GM20431 (cell line): ENCODE data around the gene RUNX1.

Experiments
- in situ Hi-C: fragments of 300-500 bp; cut with MseI, MboI; formaldehyde crosslinking; loops from one replicate; pipeline ENCODE4 v1.15.0; 2020; ENCODE audit warnings: low sequenced_read_pairs; ENCODE audit not compliant: unreplicated experiment

RUNX1 gene

GRCh38 chr21:35021546-35021945 is 27.6 kb downstream of the RUNX1 start:
- in situ Hi-C loops, result no loop called here

- in situ Hi-C loops, result no loop called here
These were observed 28.2 kb downstream of the RUNX1 start for GRCh38 chr21:35020902-35021301.

DNA sequence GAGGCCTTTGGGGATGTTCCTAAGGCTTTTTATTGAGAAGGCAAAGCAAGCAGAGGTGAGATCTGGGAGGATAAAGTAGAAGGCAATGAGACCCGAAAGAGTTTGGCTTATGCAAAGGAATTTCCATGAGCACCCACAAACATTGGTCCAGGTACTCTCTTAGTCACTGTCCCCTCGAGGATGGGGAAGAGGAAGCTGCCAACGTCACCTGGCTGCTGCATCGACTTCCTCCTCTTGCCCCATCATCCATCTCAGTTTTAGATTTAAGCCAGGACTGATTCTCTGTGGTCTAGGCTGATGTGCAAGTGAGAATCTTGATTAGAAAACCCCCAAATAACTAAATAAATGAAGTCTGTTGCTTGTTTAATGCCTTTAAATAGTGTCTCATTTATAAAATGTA is 28.7 kb downstream of the RUNX1 start:
- in situ Hi-C loops, result no loop called here

DNA sequence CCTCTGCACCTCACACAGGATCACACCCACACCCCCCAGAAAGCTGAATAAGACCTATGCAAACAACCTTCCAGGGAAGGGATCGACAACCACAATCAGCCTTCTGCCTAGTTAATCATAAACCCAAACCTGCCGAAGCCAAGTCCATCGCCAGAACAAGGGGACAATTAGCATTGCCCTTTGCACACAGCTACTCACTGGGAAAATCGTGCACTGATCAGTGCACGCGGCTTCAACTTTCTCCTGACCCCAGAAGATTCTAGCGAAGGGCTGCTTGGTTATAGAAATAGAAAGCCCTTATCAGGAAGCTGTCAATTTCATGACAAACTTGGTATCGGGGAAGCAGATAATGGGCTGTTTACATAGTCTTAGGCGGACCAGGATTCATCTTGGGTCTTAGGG is 29.5 kb downstream of the RUNX1 start:
- in situ Hi-C loops, result no loop called here

GRCh38 chr21:35017256-35017655 is 31.8 kb downstream of the RUNX1 start:
- in situ Hi-C loops, result no loop called here

DNA sequence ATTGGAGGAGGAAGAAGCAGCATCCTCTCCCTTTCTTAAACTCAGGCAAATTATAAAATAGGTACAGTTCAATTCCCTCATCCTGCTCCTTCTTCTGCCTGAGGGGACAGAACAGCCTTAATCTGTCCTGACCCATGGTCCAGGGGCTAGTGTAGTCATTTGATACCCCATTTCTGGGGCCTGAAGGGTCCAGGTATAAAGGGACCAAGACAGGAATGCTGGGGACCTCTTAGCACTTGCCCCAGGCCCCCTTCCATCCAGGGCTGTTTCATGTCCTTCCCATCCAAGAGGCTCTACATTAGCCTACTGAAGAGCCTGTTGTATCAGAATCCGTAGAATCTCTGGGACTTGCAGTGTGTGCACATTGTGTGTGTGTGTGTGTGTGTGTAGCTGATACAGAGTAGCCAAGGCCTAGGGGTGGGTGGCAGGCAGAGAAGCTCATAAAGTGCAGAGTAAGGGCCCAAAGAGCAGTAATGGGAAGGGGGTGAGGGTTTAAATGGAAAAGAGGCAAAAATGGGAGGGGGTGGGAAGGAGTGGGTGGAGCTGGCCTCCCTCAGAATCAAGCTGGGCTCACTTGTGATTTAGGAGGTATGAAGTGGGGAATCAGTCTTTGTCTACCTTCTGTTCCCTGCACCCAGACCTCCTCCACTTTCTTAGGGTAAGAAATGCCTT is 32.4 kb downstream of the RUNX1 start:
- in situ Hi-C loops, result no loop called here

GRCh38 chr21:35016071-35016470 is 33.0 kb downstream of the RUNX1 start:
- in situ Hi-C loops, result no loop called here

DNA sequence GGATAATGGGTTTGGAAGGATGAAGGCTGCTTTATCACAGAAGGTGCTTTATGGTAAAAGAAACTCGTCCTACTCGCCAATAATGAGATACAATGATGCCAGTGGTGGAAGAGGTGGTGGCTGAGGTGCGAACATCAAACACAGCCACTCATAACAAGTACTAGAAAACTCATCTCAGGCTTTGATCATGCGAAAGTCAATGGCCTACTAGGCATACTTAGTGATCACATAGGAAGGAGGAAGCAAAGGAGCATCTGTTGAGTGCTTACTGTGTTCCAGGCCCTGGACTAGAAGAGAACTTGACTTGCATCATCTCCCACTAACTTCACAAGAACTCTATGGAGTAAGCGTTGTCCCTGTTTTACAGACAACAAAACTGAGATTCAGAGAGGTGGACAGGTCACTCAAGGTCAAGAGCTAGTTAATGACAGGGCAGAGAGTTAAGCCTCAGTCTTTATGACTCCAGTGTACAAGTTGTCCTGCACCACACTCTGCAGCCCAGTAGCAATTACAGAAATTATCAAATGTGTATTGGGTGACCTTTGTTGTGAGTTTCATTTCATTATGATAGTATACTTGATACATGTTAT is 33.6 kb downstream of the RUNX1 start:
- in situ Hi-C loops, result no loop called here

DNA sequence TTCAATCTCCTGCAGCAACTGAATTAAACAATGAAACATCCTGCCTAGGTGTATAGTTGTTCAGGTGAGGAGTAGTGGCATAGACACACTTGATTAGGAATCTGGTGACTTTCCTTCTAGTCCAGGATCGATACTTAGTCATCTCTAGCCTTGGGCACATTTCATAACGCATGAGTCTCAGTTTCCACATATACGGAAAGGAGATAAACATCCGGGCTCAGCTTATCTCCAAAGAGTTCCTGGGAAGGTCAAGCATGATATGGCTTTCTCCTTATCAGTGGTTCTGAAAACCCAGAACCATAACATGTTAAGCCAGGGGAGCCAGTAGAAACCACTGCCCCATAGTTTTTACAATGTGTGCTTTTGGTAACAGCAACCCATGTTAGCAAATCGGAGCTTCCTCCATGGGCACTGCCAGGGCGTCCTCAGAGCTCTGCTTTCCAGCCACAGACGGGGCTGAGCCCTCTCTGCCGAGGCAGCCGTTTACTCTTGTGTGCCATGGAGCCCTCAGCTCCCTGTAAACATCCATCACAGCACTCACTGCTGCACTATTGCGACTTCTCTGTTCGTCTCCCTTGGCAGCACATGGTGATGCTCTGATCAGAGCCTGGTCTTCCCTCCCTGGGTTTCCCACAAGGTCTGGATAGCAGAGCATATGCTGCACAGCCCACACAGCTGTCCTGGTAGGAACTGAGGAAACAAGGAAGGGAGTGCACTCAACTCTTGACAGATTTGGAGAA is 34.6 kb downstream of the RUNX1 start:
- in situ Hi-C loops, result no loop called here

- in situ Hi-C loops, result no loop called here
These were observed 37.4 kb downstream of the RUNX1 start for GRCh38 chr21:35011681-35012080.

DNA sequence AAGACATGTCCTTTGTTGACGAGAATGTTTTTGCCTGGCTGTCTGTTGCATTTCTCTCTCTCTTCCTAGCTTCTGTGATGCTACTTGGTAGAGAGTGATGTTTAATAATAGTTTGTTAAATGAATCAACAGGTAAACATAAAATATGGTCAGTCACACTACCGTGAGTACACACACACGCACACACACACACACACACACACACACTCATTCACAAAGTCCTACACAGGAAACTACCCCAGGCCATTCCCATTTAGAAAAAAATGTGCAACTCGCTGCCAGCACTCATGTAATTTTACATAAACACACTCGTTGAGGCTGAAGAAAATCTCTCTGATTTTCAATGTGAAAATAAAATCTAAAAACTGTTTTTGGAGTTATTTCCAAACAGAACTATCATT is 38.7 kb downstream of the RUNX1 start:
- in situ Hi-C loops, result no loop called here

DNA sequence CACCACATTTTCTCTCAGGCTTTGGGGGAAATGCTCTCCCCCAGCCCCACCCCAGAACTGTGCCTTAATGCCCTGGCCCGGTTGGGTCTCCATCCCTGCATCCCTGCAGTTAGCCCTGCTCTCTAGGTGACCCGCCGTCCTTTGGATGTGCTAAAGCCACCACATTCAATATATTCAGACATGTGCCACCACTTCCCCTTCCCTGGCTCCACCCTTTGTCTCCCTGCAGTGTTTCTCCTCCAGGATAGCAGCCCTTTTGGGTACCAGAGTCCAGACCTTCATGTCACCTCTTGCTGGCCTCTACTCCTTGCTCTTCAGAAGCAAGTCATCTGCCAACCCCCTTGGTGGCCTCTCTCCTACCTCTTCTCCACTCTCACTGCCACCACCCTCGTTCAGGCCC is 41.8 kb downstream of the RUNX1 start:
- in situ Hi-C loops, result no loop called here

DNA sequence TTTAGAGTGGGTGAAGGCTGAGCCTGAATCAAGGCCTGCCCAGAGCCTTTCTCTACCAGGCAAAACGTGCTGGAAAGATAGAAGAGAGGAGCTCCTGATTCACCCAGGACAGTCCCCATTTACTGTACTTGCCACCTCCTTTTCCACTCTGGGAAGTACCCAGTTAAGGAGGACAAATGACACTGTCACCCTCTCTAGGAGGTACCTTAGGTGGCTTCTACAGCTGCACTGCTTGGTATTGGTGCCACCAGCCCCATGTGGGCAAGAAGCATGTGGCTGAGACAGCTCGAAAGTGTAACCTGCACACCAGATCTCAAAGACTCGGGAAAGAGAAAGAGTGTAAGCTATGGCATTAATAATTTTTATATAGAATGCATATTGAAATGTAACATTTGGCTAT is 42.3 kb downstream of the RUNX1 start:
- in situ Hi-C loops, result no loop called here

DNA sequence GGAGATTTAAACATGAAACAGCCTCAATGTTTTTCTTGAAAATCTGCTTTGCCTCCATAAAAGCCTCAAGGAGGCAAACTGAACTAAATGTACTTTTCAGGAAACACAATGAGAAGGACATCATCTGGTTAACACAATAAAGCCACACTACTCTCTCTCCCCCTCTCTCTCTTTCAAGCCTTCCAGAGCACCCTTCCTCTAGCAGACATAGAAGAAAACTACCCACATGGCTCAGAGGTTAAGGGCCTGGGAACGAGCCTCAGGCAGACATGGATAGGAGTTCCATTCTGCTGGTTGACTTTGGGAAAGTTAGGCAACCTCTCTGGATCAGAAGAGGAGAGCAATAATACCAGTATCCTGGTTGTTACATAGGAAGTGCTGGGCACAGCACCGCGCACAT is 42.9 kb downstream of the RUNX1 start:
- in situ Hi-C loops, result no loop called here

GRCh38 chr21:35005560-35006224 is 43.4 kb downstream of the RUNX1 start:
- in situ Hi-C loops, result no loop called here

GRCh38 chr21:35005077-35005476 is 44.0 kb downstream of the RUNX1 start:
- in situ Hi-C loops, result no loop called here

DNA sequence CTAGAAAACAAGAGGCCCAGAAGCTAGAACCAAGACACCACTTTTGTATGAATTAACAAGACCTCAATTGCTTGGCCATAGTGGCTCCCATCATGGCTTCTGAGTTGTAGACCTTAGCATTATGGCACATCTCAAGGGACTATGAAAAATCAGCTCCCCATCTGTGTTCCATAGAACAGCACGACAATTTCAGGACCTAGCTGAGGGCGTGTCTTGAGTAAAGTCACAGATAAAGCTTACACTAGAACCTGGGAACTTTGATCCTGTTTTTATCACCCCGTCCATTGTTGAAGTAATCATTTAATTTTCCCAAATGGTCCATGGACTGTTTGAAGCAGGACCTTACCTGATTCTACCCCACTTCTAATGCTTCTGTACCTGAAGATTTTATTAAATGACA is 44.8 kb downstream of the RUNX1 start:
- in situ Hi-C loops, result no loop called here

DNA sequence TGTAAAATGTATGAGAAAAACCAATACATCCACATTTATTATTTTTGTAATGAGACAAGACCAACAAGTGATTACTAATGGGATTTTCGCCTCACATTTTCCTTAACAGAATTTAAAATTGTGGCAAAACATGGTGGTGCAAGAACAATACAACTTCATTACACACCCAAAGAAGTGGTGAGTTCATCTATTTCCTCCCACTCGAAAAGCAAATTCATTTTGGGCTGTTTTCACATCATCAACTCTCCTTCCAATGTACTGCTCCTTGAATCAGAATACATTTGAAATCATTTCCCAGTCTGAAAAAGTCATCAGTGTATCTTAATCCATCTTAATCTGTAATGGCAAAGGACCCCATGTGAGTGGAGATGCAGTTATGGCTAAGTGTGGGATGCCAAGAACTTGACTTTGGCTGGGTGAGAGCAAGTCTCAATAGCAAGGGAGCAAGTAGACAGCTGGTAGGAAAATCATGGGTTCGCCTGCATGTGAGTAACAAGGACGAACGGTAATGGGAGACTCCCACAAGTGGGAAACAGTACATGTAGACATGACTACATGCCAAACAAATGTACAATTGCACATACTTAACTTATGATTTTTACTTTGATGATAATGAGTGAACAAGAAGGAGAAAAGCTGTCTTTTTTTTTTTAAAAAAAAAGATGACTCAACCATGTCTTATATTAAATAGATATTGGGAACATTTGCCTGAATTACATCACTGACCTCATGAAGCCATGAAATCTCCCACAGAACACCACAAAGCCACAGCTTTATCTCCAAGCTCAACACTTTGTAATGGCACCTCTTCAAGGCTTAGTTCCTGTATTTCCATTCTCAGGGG is 46.0 kb downstream of the RUNX1 start:
- in situ Hi-C loops, result no loop called here

DNA sequence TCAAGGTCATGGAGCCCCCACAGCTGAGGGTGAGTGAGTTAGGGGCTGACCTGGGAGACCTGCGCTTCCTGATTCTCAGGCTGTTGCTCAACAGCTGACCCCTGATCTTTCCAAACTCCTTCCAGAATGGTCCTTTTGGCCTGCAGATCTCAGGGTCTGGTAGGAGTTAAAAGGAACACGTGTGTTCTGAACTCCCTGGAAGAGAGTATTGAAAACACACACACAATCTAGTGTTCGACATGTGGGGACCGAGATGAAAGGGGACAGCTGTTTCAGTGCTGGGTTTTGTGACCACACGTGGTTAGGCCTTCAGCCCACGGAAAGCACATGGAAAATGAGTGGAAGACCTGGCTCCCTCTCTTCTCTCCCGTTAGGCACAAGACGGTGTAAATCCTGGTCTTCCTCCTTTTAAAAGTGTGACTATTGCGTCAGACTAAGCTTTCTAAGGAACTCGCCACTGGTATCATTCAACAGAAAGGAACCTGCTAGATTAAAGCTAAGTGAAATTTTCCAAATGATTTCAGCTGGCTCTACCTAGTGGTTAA is 49.6 kb downstream of the RUNX1 start:
- in situ Hi-C loops, result no loop called here

DNA sequence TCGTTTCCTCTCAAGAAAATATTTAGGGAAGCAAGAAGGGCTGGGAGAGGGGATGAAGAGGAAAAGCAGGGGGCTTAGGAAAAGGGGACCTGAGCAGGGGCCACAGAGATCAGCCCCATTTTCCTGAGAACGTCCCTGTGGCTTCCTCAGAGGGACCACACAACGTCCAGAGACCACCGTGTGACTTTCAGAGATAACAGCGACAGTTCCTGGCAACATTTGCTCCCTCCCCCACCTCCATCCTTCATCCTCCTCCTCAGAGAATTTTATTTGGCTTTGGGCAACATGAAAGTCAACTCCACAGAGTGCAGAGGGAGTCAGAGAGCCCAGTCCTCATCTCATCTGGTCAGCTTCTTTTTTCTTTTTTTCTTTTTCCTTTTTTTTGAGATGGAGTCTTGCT is 50.9 kb downstream of the RUNX1 start:
- in situ Hi-C loops, result no loop called here
